ENCODE results near the gene ENPEP.

Gene ENPEP

GRCh38 chr4:110527156-110527555 lies 51.2 kb downstream of the ENPEP start:
- no peak for TF ChIP-seq CTCF (conservative IDR thresholded peaks at IDR 0.05)
- no peak overlapping the region for H3K27ac ChIP-seq

GRCh38 chr4:110532901-110533589 lies 57.1 kb downstream of the ENPEP start:
- TF ChIP-seq CTCF (conservative IDR thresholded peaks at IDR 0.05) = no peak
- H3K27ac ChIP-seq = no peak overlapping the region

- no peak overlapping the region for H3K27ac ChIP-seq
- no peak for TF ChIP-seq CTCF (conservative IDR thresholded peaks at IDR 0.05)
Observed at GRCh38 chr4:110533590-110533910, 57.6 kb downstream of the ENPEP start.

- TF ChIP-seq CTCF (conservative IDR thresholded peaks at IDR 0.05) = no peak
- no peak overlapping the region for H3K27ac ChIP-seq
Observed at GRCh38 chr4:110533940-110534339, 58.0 kb downstream of the ENPEP start.

- no peak overlapping the region for H3K27ac ChIP-seq
- no peak for TF ChIP-seq CTCF (conservative IDR thresholded peaks at IDR 0.05)
Observed at GRCh38 chr4:110540581-110540980, 64.6 kb downstream of the ENPEP start.

GRCh38 chr4:110540982-110541451 lies 65.1 kb downstream of the ENPEP start:
- TF ChIP-seq CTCF (conservative IDR thresholded peaks at IDR 0.05) = no peak
- H3K27ac ChIP-seq = no peak overlapping the region

- no peak for TF ChIP-seq CTCF (conservative IDR thresholded peaks at IDR 0.05)
- H3K27ac ChIP-seq = no peak overlapping the region
Observed at GRCh38 chr4:110543577-110543976, 67.6 kb downstream of the ENPEP start.
